ENCODE data around the gene BAG5. TPM values are rescaled to one million over a fixed set of nuclear protein-coding genes. Genes with fewer than 3 reads are reported as not detected.

The BAG5 gene
- total and polyA plus RNA-seq, 2 of the 4 experiments (the other 2 are of a cell fraction) = 6.7 to 22.2 TPM

DNA sequence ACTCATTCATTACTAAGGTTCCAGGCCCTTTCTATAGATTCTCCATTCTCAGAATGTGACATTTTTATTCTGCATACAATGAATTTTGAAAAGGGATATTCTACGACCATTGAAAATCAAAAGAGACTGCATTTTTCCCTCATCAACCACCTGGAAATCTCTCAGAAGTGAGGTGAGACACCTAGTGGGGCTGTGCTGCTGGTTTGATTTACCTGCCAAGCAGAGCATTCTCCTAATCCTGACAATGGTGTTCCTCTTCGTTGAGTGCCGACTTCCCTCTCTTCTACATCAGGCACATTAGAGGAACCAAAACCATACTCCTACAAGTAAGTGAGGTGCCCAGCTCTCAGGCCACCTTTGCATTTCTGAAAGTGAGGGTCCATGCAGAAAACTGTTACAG is 54.7 kb downstream of the BAG5 start:
- H3K4me3 ChIP-seq (ENCODE audit: insufficient read depth, low read depth, low read length) = no peak overlapping the region
- H4K8ac ChIP-seq (ENCODE audit: low read depth in 2 of 2, low read length in 2 of 2) = no peak overlapping the region
- no peaks in the 10 kb centered on the region for H3K9me3 ChIP-seq (ENCODE audit: control insufficient read depth, insufficient read depth, low read length)
- H2AK9ac ChIP-seq (replicated peaks; ENCODE audit: low read depth, low read length, poor library complexity) = no peak overlapping the region
- DNase-seq = no peak
- H3K9ac ChIP-seq (ENCODE audit: low read depth, low read length) = no peak overlapping the region
- no peak overlapping the region for H3K4me2 ChIP-seq (ENCODE audit: low read depth, low read length)
- H3K18ac ChIP-seq (ENCODE audit: low read depth, low read length) = no peak overlapping the region
- TF ChIP-seq RCOR1 (IDR thresholded peaks at IDR 0.05; ENCODE audit: insufficient replicate concordance, low read length) = no peak
- no peak for TF ChIP-seq SMC3 (IDR thresholded peaks at IDR 0.05; ENCODE audit: low read depth, low read length)
- no peak for TF ChIP-seq CEBPB (IDR thresholded peaks at IDR 0.05; ENCODE audit: low read depth, low read length)
- TF ChIP-seq, protein P1, sequence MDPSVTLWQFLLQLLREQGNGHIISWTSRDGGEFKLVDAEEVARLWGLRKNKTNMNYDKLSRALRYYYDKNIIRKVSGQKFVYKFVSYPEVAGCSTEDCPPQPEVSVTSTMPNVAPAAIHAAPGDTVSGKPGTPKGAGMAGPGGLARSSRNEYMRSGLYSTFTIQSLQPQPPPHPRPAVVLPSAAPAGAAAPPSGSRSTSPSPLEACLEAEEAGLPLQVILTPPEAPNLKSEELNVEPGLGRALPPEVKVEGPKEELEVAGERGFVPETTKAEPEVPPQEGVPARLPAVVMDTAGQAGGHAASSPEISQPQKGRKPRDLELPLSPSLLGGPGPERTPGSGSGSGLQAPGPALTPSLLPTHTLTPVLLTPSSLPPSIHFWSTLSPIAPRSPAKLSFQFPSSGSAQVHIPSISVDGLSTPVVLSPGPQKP (IDR thresholded peaks at IDR 0.05; ENCODE audit: borderline replicate concordance, low read depth, low read length) = no peak
- no peak for TF ChIP-seq MAZ (IDR thresholded peaks at IDR 0.05; ENCODE audit: borderline replicate concordance, low read depth, low read length)
- TF ChIP-seq RAD21 (IDR thresholded peaks at IDR 0.05; ENCODE audit: low read length) = no peak
- TF ChIP-seq FOS (IDR thresholded peaks at IDR 0.05; ENCODE audit: low read depth, low read length) = no peak
- no peak for TF ChIP-seq CHD1 (IDR thresholded peaks at IDR 0.05; ENCODE audit: low read depth, low read length)
- no peak overlapping the region for H2BK120ac ChIP-seq (ENCODE audit: low read depth, low read length)
- no peak overlapping the region for H3K27ac ChIP-seq (ENCODE audit: insufficient read depth, low read length)
- no peak overlapping the region for H4K91ac ChIP-seq (ENCODE audit: insufficient read depth, low read depth, low read length)
- ATAC-seq (ENCODE audit: low read depth) = no peak
- 80% methylated on average over 1 of the region's 3 CpGs; no CpG with 5 or more reads in 1 of the 2 experiments for WGBS, 2 experiments (ENCODE audit: extremely low coverage in 2 of 2, insufficient read length in 1 of 2)
- H3K36me3 ChIP-seq (ENCODE audit: control insufficient read depth, insufficient read depth, low read length) = peaks cover 59% of the 10 kb centered on the region
- H2AFZ ChIP-seq (replicated peaks; ENCODE audit: low read length, poor library complexity) = no peak overlapping the region
- no peak overlapping the region for H2BK5ac ChIP-seq (ENCODE audit: low read depth, low read length, poor library complexity, severe bottlenecking)
- H2AK5ac ChIP-seq (ENCODE audit: low read depth, low read length) = no peak overlapping the region
- peaks cover 11 to 29% of the 10 kb centered on the region in 2 experiments for H3K79me1 ChIP-seq (ENCODE audit: low read depth in 1 of 2, low read length in 2 of 2)
- H3K4me1 ChIP-seq (ENCODE audit: control insufficient read depth, insufficient read depth, low read length) = 0 out of 2 replicates have a peak, but pooled peaks cover 2% of the 10 kb centered on the region
- 0 out of 2 replicates have a peak, but pooled peaks cover 3% of the 10 kb centered on the region for H3K9me1 ChIP-seq (ENCODE audit: insufficient read depth, low read length)
- BruUV-seq (replicated peaks) = no TSS peak
- H3K14ac ChIP-seq (replicated peaks; ENCODE audit: low read depth, low read length) = no peak overlapping the region
- no peak overlapping the region for H4K5ac ChIP-seq (ENCODE audit: low read depth, low read length)
- H3K23ac ChIP-seq (ENCODE audit: low read depth, low read length) = no peak overlapping the region
- dilution Hi-C loops (cut with HindIII; ENCODE audit: low sequenced_read_pairs, unreplicated experiment) = no loop called here
- H2BK15ac ChIP-seq (ENCODE audit: low read depth, low read length) = no peak overlapping the region
- no peak overlapping the region for H3K56ac ChIP-seq (ENCODE audit: extremely low read depth, insufficient read depth, low read length)
- ChIA-PET POLR2A (ENCODE audit: unreplicated experiment) (no interaction called here), CTCF (no interaction called here)
- H2BK20ac ChIP-seq (ENCODE audit: low read depth, low read length) = no peak overlapping the region
- no peak overlapping the region for H3K4ac ChIP-seq (ENCODE audit: low read depth, low read length)
- in situ Hi-C loops (cut with MboI; ENCODE audit: low sequenced_read_pairs) = no loop called here
- no peaks in the 10 kb centered on the region for H3K27me3 ChIP-seq (ENCODE audit: control insufficient read depth, insufficient read depth, low read length)
- peaks cover 4% of the 10 kb centered on the region; the same call in 1 of the 2 replicates for H4K20me1 ChIP-seq (ENCODE audit: insufficient read depth, low read length)
- intact Hi-C loops (cut with micrococcal nuclease) = no loop called here

Small RNAs within 50 kb of the gene (microRNA-seq; reads per million reads assigned to microRNA genes)
- gene RNU4-68P (ENCODE audit: insufficient read depth, insufficient read length) = not detected
- gene RNU7-160P (ENCODE audit: insufficient read depth, insufficient read length) = not detected

Small RNAs within 50 kb of the gene (small RNA-seq; reads per million reads assigned to genes)
- gene RNU4-68P (0 reads per million in 5 experiments), gene RNU7-160P (0 reads per million in 5 experiments)

Other genes starting within 250 kb of the BAG5 start
- 163 and 241 TPM in 2 replicates for gene EIF5, start 228.4 kb downstream of the BAG5 start, total RNA-seq (2012; rRNA removed)
- 163 and 181 TPM in 2 replicates for gene EIF5, start 228.4 kb downstream of the BAG5 start, polyA plus RNA-seq (2012; rRNA removed)
- 80.5 and 88.0 TPM in 2 replicates for gene MARK3, start 177.2 kb downstream of the BAG5 start, total RNA-seq (2012; rRNA removed)
- gene MARK3, start 177.2 kb downstream of the BAG5 start, polyA plus RNA-seq (2012; rRNA removed) = 72.8 and 78.5 TPM in 2 replicates
- 17.7 and 31.7 TPM in 2 replicates for gene CKB, start 39.8 kb downstream of the BAG5 start, total RNA-seq (2012; rRNA removed)
- gene CKB, start 39.8 kb downstream of the BAG5 start, polyA plus RNA-seq (2012; rRNA removed) = 82.6 and 120 TPM in 2 replicates
- 5.7 and 6.4 TPM in 2 replicates for gene TRMT61A, start 33.5 kb downstream of the BAG5 start, total RNA-seq (2012; rRNA removed)
- gene TRMT61A, start 33.5 kb downstream of the BAG5 start, polyA plus RNA-seq (2012; rRNA removed) = 16.2 and 20.0 TPM in 2 replicates
- 12.2 and 20.6 TPM in 2 replicates for gene COA8, start 303 bp upstream of the BAG5 start, total RNA-seq (2012; rRNA removed)
- 18.5 and 21.1 TPM in 2 replicates for gene COA8, start 303 bp upstream of the BAG5 start, polyA plus RNA-seq (2012; rRNA removed)
- 101 and 139 TPM in 2 replicates for gene KLC1, start 66.6 kb upstream of the BAG5 start, total RNA-seq (2012; rRNA removed)
- gene KLC1, start 66.6 kb upstream of the BAG5 start, polyA plus RNA-seq (2012; rRNA removed) = 155 and 157 TPM in 2 replicates
- gene XRCC3, start 152.8 kb upstream of the BAG5 start, total RNA-seq (2012; rRNA removed) = 7.5 and 8.1 TPM in 2 replicates
- gene XRCC3, start 152.8 kb upstream of the BAG5 start, polyA plus RNA-seq (2012; rRNA removed) = 9.0 and 9.5 TPM in 2 replicates
- 41.2 and 41.4 TPM in 2 replicates for gene ZFYVE21, start 153.2 kb upstream of the BAG5 start, total RNA-seq (2012; rRNA removed)
- gene ZFYVE21, start 153.2 kb upstream of the BAG5 start, polyA plus RNA-seq (2012; rRNA removed) = 89.2 and 93.4 TPM in 2 replicates